Right cardiac atrium (tissue), 5 donors: ENCODE results near the gene LTBP1. TPM values are rescaled to one million over a fixed set of nuclear protein-coding genes. Genes with fewer than 3 reads are reported as not detected.
"Not testable (repeated sequence)": the region's sequence is repeated elsewhere in the genome, so short reads cannot be mapped to it uniquely, and the experiment has no call there.

Experiments used
- ATAC-seq, 2 donors: fragments of 200-7000 bp; cut with Tn5 transposase; one replicate each; pipeline versions ENCODE4 v1.8.0 to v1.9.1; 2020; ENCODE audit warnings: moderate library complexity in 2 of 2, mild to moderate bottlenecking in 1 of 2
- DNase-seq, 3 donors: peaks; one replicate each; pipeline ENCODE4 v3.0.0-alpha.2; 2020
- H3K27ac ChIP-seq: one replicate; pipeline ENCODE4 v1.5.1; 2013; ENCODE audit warnings: mild to moderate bottlenecking, low read length, control low read depth, moderate library complexity
- H3K27me3 ChIP-seq: one replicate; pipeline ENCODE4 v1.6.1; 2013; ENCODE audit not compliant: control insufficient read depth, insufficient read depth
- H3K4me1 ChIP-seq: one replicate; pipeline ENCODE4 v1.6.1; 2013; ENCODE audit warnings: low read length; ENCODE audit not compliant: control insufficient read depth, insufficient read depth
- H3K4me3 ChIP-seq: one replicate; pipeline ENCODE4 v1.5.1; 2013; ENCODE audit warnings: low read length, control low read depth
- H3K9me3 ChIP-seq: one replicate; pipeline ENCODE4 v1.6.1; 2013; ENCODE audit warnings: low read length; ENCODE audit not compliant: control insufficient read depth
- WGBS: extraction: QIAGEN DNeasy Blood & Tissue Kit; methylation state at CpG from one replicate; pipeline ENCODE4 v1.1.7; 2013; 5-methylcytosine and 5-hydroxymethylcytosine counted together
- intact Hi-C, 4 donors: fragments of 100-400 bp; cut with DNase I; formaldehyde crosslinking; loops; one replicate each; pipeline versions ENCODE4 v1.11.0 to v1.14.0; 2022 to 2023
- polyA plus RNA-seq: library from polyadenylated mRNA; stranded (reverse); fragments of 200-250 nt; gene quantifications from one replicate; pipeline ENCODE4 v1.2.3, GENCODE V29; 2013
- total RNA-seq, 4 donors: library from RNA; stranded (reverse); fragmentation: NEBNext Ultra II Directional; extraction: Animal tissue kit (Norgen Biotek cat#: 25700); gene quantifications; one replicate each; pipeline ENCODE4 v1.2.1, GENCODE V29; 2021
- donor health status: healthy with polysubstance abuse.
- donor health status: DM: no; HTN: yes; CAD: no.
- donor health status: DM: no; HTN: no; CAD: no.
- donor health status: DM: no; HTN: yes; CAD: no; lungs with severe emphysema.
- donor health status: DM: yes; HTN: yes; CAD: no.

Gene LTBP1
- total and polyA plus RNA-seq, 5 donors: 53.0 to 218 (median 113) TPM

GRCh38 chr2:33047939-33048338 is 101.2 kb downstream of the LTBP1 start:
- DNase-seq (no peak), ATAC-seq (no peak)
- Histone ChIP-seq H3K27me3 (no peaks in the 10 kb centered on the region), H3K4me3 (no peak overlapping the region), H3K4me1 (no peaks in the 10 kb centered on the region), H3K9me3 (no peaks in the 10 kb centered on the region), H3K27ac (no peak overlapping the region)
- 36% methylated on average over 2 of the region's 2 CpGs for WGBS
- intact Hi-C loops: no loop called here

GRCh38 chr2:33051586-33052360 is 105.0 kb downstream of the LTBP1 start:
- Histone ChIP-seq H3K4me1 (no peaks in the 10 kb centered on the region), H3K9me3 (no peaks in the 10 kb centered on the region), H3K27ac (no peak overlapping the region), H3K27me3 (no peaks in the 10 kb centered on the region), H3K4me3 (no peak overlapping the region)
- DNase-seq: peak in 2 of 3 donors; percentile 52 to 63
- WGBS: 72% methylated on average over 7 of the region's 7 CpGs
- intact Hi-C loops: no loop called here
- ATAC-seq: peak; percentile 47 to 84

- Histone ChIP-seq H3K9me3 (no peaks in the 10 kb centered on the region), H3K4me3 (no peak overlapping the region), H3K27ac (no peak overlapping the region), H3K4me1 (no peaks in the 10 kb centered on the region), H3K27me3 (no peaks in the 10 kb centered on the region)
- no peak for ATAC-seq
- no peak for DNase-seq
- 89% methylated on average over 3 of the region's 3 CpGs for WGBS
- intact Hi-C loops: no loop called here
Measured at GRCh38 chr2:33052361-33052735, 105.6 kb downstream of the LTBP1 start.

GRCh38 chr2:33052795-33053194 is 106.0 kb downstream of the LTBP1 start:
- ATAC-seq, H3K27ac ChIP-seq, H3K4me1 ChIP-seq, DNase-seq, H3K9me3 ChIP-seq, H3K27me3 ChIP-seq, H3K4me3 ChIP-seq, intact Hi-C loops: not testable (repeated sequence)
- WGBS: 95% methylated on average over 11 of the region's 11 CpGs

- Histone ChIP-seq H3K27ac (no peak overlapping the region), H3K9me3 (no peaks in the 10 kb centered on the region), H3K4me1 (no peaks in the 10 kb centered on the region), H3K27me3 (no peaks in the 10 kb centered on the region), H3K4me3 (no peak overlapping the region)
- ATAC-seq (no peak), DNase-seq (no peak)
- 92% methylated on average over 12 of the region's 12 CpGs for WGBS
- intact Hi-C loops: no loop called here
Measured at GRCh38 chr2:33056170-33056569, 109.4 kb downstream of the LTBP1 start.

GRCh38 chr2:33057307-33058028 is 110.7 kb downstream of the LTBP1 start:
- 91% methylated on average over 39 of the region's 39 CpGs for WGBS
- H3K27me3 ChIP-seq, H3K27ac ChIP-seq, H3K4me1 ChIP-seq, ATAC-seq, intact Hi-C loops, H3K9me3 ChIP-seq, H3K4me3 ChIP-seq: not testable (repeated sequence)
- DNase-seq: peak in 1 of 3 donors; percentile 54

- ATAC-seq: no peak
- 75% methylated on average over 8 of the region's 8 CpGs for WGBS
Measured at GRCh38 chr2:33058716-33059470, 112.1 kb downstream of the LTBP1 start.

GRCh38 chr2:33059471-33060156 is 112.9 kb downstream of the LTBP1 start:
- no peak overlapping the region for H3K4me3 ChIP-seq
- H3K27me3 ChIP-seq: no peaks in the 10 kb centered on the region
- H3K27ac ChIP-seq: no peak overlapping the region
- DNase-seq (no peak), ATAC-seq (peak; percentile 59 to 77)
- intact Hi-C loops: no loop called here
- H3K9me3 ChIP-seq: no peaks in the 10 kb centered on the region
- WGBS: 68% methylated on average over 3 of the region's 3 CpGs
- no peaks in the 10 kb centered on the region for H3K4me1 ChIP-seq

More at GRCh38 chr2:33058716-33059470, 112.1 kb downstream of the LTBP1 start:
- H3K27me3 ChIP-seq: no peaks in the 10 kb centered on the region
- H3K27ac ChIP-seq: no peak overlapping the region
- no peaks in the 10 kb centered on the region for H3K4me1 ChIP-seq
- intact Hi-C loops: no loop called here
- H3K9me3 ChIP-seq: no peaks in the 10 kb centered on the region
- H3K4me3 ChIP-seq: no peak overlapping the region
- no peak for DNase-seq

GRCh38 chr2:33060405-33060804 is 113.7 kb downstream of the LTBP1 start:
- peak overlapping the region; percentile 54 for H3K27ac ChIP-seq
- no peak overlapping the region for H3K4me3 ChIP-seq
- no peaks in the 10 kb centered on the region for H3K27me3 ChIP-seq
- H3K4me1 ChIP-seq: no peaks in the 10 kb centered on the region
- WGBS: 54% methylated on average over 2 of the region's 2 CpGs
- no peak for DNase-seq
- intact Hi-C loops: no loop called here
- ATAC-seq: peak in 1 of 2 donors; percentile 40
- no peaks in the 10 kb centered on the region for H3K9me3 ChIP-seq

- WGBS: 81% methylated on average over 4 of the region's 4 CpGs
- Histone ChIP-seq H3K27me3 (no peaks in the 10 kb centered on the region), H3K4me1 (no peaks in the 10 kb centered on the region), H3K4me3 (no peak overlapping the region), H3K27ac (no peak overlapping the region), H3K9me3 (no peaks in the 10 kb centered on the region)
- no peak for ATAC-seq
- DNase-seq: no peak
- intact Hi-C loops: no loop called here
Measured at GRCh38 chr2:33062665-33063250, 116.0 kb downstream of the LTBP1 start.
